Left lobe of liver (tissue), 2 donors: ENCODE measurements around the gene FAM241A. TPM values are rescaled to one million over a fixed set of nuclear protein-coding genes. Genes with fewer than 3 reads are reported as not detected.
"Not testable (repeated sequence)": the region's sequence is repeated elsewhere in the genome, so short reads cannot be mapped to it uniquely, and the experiment has no call there.

Experiments used
- ATAC-seq: fragments of 200-7000 bp; cut with Tn5 transposase; one replicate; pipeline ENCODE4 v1.9.1; 2020; ENCODE audit warnings: mild to moderate bottlenecking, moderate library complexity
- DNase-seq: peaks from one replicate; pipeline ENCODE4 v3.0.0-alpha.2; 2020; ENCODE audit warnings: low spot score
- total RNA-seq: library from RNA; stranded (reverse); gene quantifications from one replicate; pipeline ENCODE4 v1.2.1, GENCODE V29; 2021
- donor health status: DM: no; HTN: no; CAD: no; lungs with moderate emphysema.
- donor health status: DM: no; HTN: yes; CAD: no.

FAM241A gene
- total RNA-seq, 1 donor from 2014 or later, result 1.0 TPM

DNA sequence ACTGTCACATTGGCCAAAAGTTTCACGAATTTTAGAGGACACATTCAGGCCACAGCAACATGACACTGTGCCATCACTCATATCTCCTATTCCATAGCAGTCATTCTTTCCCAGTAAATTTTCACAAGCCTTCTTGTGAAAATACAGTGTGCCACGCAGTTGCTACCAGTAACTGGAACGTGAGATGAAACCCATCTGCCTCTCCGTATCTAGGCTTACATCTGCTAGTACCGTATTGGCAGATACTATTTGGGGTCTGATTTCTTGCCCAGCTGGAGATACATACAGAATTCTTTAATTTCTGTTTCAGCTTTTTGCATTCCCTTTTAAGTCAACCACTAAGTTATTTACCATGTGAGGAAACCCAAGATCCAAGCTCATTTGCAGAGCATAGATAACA lies 8.7 kb upstream of the FAM241A start:
- DNase-seq (no peak), ATAC-seq (no peak)

GRCh38 chr4:112138538-112138937 lies 6.7 kb upstream of the FAM241A start:
- no peak for DNase-seq
- no peak for ATAC-seq

DNA sequence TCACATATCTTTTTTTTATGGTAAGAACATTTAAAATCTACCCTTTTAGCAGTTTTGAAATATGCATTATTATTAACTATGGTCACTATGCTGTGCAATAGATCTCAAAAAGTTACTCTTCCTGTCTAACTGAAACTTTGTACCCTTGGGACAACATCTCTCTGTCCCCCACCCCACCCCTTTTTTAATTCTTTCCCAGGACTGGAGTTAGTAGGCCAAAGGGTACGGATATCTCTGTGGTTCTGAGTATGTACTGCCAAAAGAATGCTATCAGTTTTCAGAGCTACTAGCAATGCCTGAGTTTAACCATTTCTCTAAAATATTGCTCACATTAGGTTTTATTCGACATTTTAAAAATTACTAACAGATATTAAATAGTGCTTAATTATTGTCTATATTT lies 4.7 kb upstream of the FAM241A start:
- ATAC-seq, result peak; percentile 72

DNA sequence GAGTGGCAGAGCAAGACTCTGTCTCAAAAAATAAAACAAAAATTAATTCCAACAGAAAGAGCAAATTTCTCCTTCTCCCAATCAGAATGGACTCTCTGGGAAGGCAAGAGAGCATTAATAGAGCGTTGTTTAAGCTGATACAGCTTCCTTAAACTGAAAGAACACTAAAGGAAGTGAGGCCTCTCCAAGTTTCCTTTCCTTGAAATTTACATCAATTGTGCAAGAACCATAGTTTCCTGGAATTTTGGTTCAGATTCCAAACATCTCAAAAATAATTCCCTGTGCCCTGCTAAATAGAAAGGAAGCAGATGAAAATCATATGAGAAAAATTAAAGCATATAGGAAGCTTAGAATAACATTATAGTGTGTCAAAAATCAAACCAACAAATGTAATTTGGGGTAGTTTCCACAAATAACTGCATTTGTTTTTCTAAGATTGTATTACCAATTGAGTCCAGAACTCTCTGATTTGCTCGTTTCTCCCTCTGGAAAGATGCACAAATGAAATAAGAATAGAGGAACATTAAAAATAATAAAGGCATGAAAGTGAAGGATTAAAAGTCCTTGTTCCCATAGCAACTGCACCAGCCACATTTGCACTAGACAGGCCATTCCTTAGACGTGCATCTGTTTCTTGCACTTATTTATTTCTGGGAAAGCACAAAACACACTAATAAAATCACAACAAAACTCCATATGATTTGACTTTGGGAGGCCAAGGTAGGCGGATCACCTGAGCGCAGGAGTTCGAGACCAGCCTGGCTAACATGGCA lies 3.7 kb upstream of the FAM241A start:
- DNase-seq (no peak), ATAC-seq (no peak)

More for the DNA sequence above, 4.7 kb upstream of the FAM241A start:
- DNase-seq, result no peak

DNA sequence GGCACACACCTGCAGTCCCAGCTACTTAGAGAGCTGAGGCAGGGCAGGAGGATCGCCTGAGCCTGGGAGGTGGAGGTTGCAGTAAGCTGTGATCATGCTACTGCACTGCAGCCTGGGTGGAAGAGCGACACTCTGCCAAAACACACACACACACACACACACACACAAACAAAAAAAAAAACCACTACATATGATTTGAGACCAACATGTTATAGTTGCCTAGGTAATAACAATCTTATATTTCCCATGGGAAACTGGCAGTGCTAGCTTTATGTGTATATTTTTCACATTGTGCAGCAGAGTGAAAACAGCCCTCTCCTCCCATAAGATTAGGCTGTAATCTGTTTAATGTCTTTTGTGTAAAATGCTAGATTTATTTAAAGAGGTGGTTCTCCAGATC lies 3.1 kb upstream of the FAM241A start:
- no peak for DNase-seq
- ATAC-seq, result no peak

GRCh38 chr4:112143781-112144180 lies 1.5 kb upstream of the FAM241A start:
- ATAC-seq (no peak), DNase-seq (no peak)

DNA sequence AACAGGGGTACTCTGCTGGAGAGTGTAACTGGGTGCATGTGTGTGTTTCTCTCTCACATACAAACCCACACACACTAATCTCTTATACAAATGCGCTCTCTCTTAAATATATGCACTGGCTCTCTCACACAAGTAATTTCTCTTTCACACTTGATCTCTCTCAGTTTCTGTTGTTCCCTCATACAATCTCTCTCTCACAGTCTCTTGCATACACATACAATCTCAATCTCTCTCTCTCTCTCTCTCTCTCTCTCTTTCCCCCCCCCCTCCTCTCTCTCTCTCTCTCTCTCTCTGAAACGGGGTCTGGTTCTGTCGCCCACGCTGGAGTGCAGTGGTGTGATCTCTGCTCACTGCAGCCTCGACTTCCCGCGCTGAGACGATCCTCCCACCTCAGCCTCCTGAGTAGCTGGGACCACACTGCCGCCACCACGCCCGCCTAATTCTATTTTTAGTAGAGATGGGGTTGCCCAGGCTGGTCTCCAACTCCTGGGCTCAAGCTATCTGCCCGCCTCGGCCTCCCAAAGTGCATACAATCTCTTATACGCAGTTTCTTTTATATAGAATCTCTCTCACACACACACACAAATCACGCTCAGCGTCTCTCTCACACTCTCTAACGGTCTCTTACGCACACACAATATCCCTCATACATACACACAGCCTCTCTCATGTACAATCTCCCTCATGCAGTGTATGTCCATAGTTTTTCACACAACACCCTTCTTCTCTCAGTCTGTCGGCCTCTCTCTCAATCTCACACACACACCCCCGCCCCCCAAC lies 518 bp upstream of the FAM241A start:
- ATAC-seq (no peak), DNase-seq (no peak)

DNA sequence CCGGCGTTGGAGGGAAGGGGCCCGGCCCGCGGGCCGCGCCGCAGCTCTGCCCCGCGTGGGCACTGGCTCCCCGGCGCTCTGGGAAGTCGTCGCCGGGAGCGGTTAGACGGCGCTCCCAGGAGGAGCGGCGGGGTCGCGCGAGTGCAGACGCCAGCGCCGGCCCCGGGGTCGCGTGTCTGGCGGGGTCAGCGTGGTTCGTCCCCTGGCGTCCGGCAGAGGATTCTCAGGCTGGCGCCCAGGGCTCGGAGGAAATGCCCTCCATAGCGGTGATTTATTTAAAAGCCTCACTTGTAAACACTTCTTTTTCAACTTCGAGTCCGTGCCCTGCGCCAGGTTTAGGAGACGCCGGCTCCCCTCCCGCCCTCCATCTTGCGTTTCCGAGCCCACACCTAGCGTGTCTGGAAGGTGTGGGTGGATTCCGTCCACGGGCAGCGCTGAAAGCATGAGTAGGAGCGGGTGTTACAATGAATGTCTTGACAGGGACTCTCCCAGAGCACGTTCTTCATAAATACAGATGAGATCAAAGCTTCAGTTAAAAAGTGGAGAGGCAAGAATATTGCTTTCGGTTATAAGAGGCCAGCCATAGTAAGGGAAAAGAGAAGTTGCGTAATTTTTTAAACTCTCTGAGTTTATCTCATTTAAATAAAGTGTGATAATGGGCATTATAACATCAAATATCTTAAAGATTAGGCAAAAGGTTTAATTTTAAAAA lies 692 bp downstream of the FAM241A start:
- DNase-seq (peak; percentile 63), ATAC-seq (peak; percentile 64)

DNA sequence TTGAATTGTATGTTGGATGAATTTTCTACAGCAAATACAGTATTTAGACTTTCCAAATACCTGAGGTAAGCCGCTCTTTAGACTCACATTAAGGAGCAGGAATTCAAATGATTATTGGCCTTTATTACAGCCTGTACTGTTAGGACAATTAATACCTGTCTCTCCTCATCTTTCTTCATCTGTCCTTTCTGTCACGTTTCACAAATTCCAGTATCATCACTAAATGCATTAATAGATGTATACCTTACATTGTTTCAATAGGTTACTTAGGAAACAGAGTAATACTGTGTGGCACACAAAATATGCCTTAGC lies 1.2 kb downstream of the FAM241A start:
- no peak for DNase-seq

DNA sequence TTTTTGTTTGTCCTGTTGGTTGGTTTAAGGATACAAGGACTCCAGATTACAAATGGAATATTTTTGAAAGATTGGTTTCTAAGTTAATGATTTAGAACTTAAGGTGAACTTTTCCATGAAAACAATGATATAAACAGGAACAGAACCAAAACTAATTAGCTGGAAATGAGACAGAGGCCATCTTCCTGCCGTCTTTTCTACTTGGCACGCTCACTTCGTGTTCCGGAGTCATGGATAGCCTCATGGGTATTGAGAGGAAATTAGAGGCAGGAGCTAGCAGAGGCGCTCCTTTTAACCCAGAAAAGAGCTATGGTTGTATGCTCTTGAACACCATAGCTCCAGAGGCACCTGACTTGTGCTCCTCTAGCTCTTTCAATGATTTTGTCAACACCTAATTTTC lies 2.4 kb downstream of the FAM241A start:
- ATAC-seq (no peak), DNase-seq (no peak)

More for the DNA sequence above, 1.2 kb downstream of the FAM241A start:
- no peak for ATAC-seq

- DNase-seq, result no peak
- ATAC-seq, result no peak
Observed at GRCh38 chr4:112150920-112151319, 5.7 kb downstream of the FAM241A start.

- no peak for DNase-seq
- ATAC-seq, result no peak
Observed at GRCh38 chr4:112152521-112152920, 7.3 kb downstream of the FAM241A start.

DNA sequence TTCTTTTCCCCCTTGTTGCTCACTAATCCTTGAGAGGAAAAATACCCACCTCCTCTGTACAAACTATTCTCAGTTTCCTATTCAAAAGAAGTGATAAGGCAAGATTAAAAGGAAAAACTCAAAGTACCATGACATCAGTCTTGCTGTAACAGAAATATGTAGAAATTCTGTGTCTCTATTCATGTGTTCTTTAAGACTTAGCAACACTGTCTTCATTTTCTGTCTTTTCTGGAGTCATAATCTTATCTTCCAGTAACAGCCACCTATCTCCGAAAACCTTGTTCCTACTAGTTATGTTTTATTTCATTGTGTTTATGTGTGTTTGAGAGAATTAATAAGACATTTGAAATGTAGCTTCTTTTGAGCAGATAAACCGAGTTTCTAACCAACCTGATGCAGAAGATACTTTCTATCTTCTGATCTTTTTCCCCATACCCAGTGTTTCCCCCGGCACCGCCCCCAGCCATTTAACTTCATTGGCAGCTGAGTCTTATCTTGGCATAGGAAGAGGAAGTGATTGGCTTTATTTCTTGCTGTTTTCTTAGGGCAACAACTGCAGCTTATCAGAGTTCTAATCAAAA lies 8.0 kb downstream of the FAM241A start:
- DNase-seq, result no peak
- no peak for ATAC-seq

- ATAC-seq, result peak; percentile 90
- DNase-seq, result no peak
Observed at GRCh38 chr4:112156112-112156511, 10.9 kb downstream of the FAM241A start.

GRCh38 chr4:112156553-112156952 lies 11.3 kb downstream of the FAM241A start:
- DNase-seq, result no peak

DNA sequence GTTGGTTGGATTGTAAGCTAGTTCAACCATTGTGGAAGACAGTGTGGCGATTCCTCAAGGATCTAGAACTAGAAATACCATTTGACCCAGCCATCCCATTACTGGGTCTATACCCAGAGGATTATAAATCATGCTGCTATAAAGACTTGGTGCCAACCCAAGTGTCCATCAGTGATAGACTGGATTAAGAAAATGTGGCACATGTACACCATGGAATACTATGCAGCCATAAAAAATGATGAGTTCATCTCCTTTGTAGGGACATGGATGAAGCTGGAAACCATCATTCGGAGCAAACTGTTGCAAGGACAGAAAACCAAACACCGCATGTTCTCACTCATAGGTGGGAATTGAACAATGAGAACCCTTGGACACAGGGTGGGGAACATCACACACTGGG lies 18.5 kb downstream of the FAM241A start:
- ATAC-seq, result not testable (repeated sequence)

More at GRCh38 chr4:112156553-112156952, 11.3 kb downstream of the FAM241A start:
- ATAC-seq, result no peak

GRCh38 chr4:112167794-112168193 lies 22.5 kb downstream of the FAM241A start:
- DNase-seq (no peak), ATAC-seq (no peak)

More for the DNA sequence above, 18.5 kb downstream of the FAM241A start:
- not testable (repeated sequence) for DNase-seq

- no peak for ATAC-seq
- no peak for DNase-seq
Observed at GRCh38 chr4:112168719-112169500, 23.7 kb downstream of the FAM241A start.

GRCh38 chr4:112170451-112170993 lies 25.3 kb downstream of the FAM241A start:
- DNase-seq (no peak), ATAC-seq (no peak)
